HG02840 (cell line): Measurements from ENCODE around the gene HS6ST2.

Experiments used
- ATAC-seq: cut with Tn5 transposase; IDR thresholded peaks from one replicate; pipeline ENCODE4 v1.9.1; 2021; ENCODE audit warnings: mild to moderate bottlenecking, moderate library complexity, moderate number of reproducible peaks; ENCODE audit not compliant: unreplicated experiment, low FRiP score

HS6ST2 gene

DNA sequence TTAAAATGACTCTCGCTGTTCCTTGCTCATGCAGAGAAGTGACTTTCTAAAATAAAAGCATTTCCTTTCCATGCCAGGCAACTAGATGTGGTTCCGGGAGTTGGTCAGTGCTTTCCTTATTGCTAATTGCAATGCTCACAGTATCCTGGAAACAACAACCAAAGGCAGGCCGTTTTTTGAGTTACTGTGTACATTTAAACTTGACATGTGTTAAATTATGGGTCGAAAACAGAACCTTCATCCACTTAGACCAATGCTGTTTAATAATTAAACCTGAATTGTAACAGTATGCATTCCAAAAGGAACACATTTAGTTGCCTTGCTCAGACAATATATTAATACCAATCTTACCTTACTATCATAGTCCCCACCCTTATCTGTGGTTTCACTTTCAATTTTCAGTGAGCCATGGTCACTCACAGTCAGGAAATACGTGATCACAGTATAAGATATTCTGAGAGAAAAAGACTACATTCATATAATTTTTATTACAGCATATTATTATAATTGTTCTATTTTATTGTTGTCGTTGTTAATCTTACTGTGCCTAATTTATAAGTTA is 102.6 kb downstream of the HS6ST2 start:
- ATAC-seq, result no peak

DNA sequence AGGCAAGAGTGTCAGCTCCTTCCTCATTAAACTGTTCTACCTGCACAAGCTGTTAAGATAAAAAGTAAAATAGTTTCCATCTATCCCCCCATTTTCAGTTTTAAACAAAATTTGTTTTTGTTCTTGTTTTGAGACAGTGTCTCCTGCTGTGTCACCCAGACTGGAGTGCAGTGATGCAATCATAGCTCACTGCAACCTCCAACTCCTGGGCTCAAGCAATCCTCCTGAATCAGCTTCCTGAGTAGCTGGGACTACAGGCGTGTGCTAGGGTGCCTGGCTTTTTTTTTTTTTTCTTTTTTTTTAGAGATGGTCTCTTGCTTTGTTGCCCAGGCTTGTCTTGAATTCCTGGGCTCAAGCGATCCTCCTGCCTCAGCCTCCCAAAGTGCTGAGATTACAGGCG is 105.4 kb downstream of the HS6ST2 start:
- no peak for ATAC-seq

DNA sequence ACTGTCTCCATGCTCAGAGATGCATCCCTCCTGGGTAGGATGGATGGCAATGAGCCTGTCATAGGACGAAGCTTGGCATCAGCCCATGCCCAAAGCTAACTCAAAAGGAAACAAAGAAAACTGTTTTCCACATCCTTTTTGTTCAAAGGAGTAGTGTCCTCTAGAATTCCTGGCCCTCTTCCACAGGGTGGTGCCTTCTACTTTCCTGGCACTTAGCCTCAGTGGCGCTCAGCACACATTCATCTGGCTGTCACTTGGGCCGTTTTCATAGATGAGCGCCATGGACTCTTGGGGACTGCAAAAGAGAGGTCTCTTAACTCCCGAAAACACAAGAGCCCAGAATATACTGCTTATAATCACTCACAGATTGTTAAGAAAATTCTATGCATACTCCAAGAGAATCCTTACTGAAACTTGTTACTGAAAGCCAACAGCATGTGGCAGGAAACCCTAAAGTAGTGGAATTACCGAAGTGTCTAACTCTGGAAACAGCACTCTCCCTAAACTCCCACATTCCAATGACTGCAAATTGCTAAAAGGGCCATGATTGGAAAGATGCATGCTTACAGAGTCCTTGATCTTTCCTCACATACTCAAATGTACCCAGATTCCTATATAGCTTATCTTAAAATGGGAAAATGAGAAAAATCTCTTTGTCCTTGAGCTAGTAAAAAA is 110.0 kb downstream of the HS6ST2 start:
- ATAC-seq, result no peak

DNA sequence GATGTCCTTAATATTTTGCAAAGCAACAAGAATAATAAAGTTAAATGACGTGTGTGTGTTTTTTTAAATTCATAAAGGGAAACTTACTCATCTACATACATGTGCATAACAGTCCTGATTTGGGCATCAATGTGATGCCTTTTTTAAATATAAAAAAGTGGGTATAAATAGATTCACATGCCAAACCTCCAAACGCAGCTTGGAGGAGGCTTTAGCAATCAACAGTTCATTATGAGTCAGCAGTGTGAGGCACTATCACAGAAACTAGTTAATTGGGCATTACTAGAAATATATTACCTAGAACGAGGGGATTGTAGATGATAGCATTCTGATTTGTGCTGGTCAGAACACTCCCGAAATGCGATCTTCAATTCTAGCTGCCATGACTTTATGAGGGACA is 115.1 kb downstream of the HS6ST2 start:
- no peak for ATAC-seq

DNA sequence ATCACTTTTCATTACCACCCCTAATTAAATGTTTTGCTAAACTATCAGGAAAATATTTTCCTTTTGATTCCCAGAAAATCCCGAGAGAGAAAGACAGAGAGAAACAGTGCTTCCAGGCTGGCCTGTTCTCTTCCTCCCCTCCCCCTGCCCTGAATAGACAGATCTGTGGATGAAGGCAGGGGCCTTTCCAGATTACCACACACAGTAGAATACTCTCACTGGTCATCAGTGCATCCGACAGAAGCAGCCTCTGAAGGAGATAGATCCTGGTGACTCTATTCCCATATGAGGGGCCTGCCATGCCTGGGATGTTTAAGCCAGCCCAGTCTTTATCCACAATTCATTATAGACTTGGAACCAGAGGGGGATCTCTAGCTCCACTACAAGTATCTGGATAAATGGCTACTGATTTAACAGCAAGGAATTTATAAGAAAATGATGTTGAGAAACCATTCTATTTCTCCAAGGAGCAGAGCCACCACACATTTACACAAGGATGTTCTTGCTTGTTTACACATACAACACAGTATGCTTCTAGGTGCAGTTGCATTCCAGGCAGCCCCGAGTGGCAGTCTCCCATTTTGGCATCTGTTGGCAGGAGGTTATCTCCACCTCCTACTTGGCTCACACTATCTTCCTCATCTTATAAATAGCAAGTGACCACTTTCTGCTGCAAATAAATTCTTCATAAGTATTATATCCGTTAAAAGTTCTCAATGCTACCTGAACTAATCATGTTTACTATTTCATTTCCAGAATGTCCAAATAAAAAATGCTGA is 115.8 kb downstream of the HS6ST2 start:
- ATAC-seq, result no peak

DNA sequence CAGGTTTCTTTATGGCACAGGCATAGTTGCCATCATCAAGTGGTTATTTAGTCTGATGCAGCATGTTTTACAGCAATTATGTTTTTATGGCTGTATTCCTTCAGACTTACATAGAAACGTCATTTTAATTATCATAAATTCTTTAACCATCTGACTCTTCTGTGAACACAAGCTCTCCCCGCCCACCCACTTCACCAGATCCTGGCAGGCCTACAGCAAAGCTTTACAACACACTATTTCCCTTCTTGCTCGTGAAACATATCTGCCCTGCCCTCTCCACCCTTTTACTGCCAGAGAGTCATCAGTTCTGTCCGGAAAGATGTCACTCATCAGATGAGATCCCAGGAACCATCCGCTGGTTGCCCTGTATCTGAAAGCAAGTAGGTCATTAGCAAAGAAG is 120.5 kb downstream of the HS6ST2 start:
- ATAC-seq, result no peak

DNA sequence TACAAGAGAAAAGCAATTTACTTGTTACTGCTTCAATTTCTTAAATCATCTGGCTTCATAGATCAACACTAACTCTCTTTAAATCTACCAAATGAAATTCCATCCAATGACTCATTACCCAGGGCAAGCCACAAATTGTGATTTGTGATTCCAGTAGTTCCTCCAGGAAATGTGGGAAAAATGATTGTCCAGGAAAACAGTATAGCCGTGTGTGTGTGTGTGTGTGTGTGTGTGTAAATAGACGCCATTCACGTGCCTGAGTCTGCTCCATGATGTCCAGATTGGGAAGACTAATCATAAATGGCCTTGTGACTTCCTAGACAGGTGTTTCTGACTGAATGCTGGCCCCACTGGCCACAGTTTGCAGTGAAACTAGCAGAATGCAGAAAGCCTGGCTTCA is 121.3 kb downstream of the HS6ST2 start:
- no peak for ATAC-seq

DNA sequence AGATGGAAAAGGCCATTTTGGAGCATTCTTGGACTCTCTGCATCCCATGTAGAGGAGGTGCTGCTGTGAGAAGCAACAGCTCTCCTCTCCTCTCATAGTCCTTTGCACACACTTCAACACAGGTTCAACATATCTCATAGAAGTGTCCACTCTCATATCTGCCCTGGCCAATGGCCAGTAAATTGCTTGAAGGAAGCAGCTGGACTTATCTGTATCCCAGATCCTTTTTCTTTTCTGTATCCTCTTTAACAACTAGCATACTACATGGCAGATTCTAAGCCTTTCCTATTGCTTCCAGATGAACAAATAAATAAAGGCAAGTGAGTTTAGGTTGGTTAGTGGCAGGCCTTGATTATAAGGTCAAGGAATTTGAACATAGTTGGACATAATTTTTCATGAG is 122.0 kb downstream of the HS6ST2 start:
- no peak for ATAC-seq

DNA sequence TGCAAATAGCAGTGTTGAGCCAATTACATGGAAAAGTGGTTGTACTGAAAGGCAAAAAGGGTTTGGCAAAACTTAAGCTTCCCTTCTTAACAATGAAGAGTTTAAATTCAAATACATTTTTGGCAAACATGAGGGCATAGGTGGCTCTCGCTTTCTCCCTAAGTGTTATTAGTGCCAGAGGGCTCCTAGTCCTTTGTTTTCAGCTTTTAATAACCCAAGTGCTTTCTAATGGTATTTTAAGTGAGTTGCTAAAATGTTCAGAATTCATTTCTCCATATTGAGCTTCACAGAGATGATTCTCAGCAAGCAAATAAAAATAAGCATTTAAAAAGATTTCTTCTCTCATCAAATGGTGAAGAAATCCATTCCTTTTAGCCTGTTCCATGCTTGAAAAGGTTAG is 123.7 kb downstream of the HS6ST2 start:
- ATAC-seq, result no peak

DNA sequence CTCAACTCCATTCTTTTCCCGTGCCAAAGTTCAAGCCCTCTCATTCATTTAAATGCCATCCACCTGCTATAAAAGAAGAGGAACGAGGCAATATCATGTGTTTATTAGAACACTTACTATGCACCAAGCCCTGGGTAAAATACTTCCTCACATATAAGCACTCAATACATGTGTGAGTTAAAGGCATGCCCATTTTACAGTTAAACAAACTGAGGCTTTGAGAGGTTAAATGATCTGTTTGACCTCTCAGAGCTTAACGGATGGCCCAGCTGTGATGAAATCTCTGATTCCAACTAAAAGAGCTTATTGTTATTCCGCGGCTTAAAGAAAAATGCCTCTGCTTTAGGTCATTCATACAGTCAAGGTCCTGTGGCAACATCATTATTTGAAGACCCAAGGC is 124.3 kb downstream of the HS6ST2 start:
- ATAC-seq, result no peak

DNA sequence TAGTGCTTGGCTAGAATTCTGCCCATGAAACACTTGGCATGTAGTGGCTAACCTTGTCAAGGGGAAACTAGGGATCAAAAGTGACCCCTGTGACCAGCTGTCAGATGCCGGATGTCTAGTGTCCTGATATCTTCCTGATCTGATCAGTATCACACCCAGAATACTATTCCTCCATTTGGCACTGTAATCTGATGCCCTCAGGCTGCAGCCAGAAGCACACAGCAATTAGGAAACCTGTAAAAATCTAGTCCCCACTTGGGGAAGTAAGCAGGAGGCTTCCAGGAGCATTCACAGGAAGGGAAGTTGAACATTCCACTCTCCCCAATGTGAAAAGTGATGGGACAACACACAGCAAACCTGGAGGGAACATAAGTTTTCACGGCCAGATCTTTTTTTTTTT is 125.1 kb downstream of the HS6ST2 start:
- no peak for ATAC-seq

DNA sequence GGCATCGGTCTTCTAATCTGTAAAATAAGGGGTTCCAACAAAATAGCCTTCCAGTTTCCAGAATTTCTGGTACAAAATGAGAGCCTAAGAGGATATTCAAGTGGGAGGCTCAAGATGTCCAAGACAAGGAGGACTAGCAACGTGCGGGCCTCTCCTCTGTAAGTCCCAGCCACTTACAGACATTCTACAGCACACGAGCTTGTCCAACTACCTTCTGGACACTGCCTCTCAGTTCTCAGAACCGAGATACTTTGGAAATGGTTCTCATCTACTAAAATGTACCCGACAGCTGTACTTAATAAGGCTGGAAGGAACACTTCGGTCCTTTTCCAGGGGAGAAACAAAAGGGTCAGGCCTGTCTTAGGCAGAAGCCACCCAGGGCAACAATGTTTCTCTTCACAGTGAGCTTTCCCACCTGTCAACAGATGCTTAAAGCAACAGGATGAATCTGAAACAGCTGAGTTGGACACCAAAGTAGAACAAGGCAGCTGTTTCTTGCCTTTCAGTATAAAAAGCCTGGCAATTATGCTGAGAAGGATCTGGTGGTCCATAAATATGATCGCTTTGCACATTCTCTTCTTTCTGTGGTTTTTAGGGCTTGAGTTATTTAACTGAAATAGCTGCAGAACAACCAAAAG is 127.0 kb downstream of the HS6ST2 start:
- no peak for ATAC-seq

DNA sequence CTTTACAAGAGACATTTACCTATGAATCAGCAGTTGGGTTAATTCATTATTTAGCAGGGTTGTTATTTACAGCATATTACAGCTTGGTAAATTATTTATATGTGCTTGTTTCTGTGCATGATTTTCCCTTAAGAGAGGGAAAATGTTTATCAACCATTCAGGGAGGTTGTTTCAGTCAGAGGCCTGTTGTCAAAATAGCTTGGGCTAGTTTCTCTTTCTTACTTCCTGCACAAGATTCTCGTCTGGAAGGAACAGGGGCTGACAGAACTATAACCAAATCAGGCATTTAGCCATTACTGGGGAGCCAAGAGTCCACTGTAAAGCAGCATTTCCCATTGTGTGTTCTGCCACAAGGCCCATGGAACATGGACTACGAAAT is 135.8 kb downstream of the HS6ST2 start:
- ATAC-seq, result no peak

DNA sequence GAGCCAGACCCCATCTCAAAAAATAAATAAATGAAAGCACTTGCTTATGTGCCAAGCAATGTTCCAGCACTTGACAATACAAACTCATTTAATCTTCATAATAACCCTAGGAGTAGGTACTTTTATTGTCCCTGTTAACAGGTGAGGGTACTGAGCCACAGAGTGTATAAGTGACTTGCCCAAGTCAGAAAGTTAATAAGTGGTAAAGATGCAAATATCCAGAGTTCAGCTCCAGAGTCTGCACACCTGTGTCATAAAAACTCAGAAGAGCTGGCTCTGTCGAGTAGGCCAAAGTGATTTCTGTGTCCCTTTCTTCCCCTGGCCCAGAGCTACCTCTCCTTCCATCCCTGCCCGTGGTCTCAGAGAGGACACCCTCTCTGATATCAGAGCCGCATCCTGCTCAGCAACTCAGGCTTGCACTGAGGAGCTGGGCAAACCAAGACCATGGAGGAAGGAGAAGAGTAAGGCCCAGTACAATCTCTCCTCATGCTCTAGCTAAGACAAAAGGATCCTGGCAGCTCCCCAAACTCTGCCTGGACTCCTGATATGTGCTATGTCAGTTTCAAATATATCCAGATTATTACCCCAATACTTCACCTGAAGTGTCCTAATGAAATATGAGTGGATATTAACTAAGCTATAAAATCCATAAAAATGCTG is 136.3 kb downstream of the HS6ST2 start:
- peak; percentile 63 for ATAC-seq

DNA sequence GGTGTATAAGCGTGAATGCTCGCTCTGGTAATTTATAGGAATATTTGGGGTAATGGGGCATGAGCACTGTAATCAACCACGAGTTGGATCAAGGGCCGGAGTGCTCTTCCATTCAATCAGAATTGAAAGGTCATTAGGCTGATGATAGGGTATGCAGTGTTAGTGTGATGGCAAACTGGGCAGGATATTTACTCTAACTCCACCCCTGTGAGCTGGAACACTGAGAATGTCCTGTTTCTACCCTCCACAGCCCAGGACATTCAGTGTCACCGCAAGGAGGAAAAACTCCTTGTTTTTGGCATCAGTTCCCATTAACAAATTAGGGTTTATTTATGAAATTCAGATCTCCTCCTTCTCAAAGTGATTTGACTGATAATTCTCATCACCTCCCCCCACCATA is 137.8 kb downstream of the HS6ST2 start:
- ATAC-seq, result no peak

DNA sequence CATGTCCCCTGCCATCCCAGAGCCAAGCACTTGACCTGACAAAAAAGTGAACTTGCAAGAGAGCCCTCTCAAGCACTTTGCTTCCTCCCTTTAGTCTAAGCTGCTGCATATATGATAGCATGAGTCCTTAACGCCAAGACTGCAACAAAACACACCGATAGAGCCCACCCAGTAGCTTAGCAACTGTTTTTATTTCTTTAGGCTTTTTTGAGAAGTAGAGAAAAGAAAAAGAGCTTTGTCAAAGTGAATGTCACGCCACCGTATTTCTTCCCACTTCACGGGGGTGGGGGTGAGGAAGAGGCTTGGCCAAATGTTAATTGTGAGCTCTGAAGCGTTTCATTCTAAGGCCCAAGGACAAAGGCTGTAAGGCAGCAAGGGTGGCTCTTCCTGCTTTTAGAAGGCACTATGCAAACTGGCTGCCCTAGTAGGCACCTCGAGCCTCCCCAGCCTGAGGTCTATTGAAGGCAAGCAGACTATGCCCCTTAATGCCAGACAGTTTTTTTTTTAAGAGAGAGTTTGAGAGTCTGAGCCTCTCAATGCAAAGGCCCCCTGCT is 138.6 kb downstream of the HS6ST2 start:
- ATAC-seq, result no peak

DNA sequence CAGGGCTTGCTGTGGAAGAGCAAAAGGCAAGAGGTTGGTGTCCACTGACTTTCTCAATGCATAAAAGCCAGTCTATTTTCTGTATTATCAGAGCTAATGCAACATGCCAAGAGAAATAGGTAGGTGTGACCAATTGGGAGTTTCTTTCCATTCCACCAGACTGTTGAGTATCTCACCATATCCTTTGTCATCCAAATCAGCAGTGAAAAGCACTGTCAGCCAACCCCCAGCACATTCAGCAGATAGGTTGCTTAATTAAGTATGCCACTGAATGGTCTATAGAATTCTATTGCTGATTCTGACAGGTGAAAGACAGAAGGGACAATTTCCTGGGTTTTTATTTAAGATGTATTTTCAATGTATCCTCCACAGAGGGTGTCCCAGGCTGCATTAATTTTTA is 139.8 kb downstream of the HS6ST2 start:
- no peak for ATAC-seq

DNA sequence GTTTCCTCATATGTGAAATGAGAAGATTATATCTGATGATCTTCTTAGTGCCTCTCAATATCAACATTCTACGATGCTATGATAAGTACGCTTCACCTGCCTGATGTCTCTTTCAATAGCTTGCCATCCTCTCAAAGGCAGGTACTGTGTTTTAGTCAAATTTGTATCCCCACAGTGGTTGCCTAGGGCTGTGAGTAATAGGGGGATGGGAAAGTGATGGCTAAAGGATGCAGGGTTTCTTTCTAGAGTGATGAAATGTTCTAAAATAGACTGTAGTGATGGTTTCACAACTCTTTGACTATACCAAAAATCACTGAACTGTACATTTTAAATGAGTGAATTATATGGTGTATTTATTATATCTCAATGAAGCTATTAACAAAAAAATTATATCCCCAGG is 142.8 kb downstream of the HS6ST2 start:
- no peak for ATAC-seq

DNA sequence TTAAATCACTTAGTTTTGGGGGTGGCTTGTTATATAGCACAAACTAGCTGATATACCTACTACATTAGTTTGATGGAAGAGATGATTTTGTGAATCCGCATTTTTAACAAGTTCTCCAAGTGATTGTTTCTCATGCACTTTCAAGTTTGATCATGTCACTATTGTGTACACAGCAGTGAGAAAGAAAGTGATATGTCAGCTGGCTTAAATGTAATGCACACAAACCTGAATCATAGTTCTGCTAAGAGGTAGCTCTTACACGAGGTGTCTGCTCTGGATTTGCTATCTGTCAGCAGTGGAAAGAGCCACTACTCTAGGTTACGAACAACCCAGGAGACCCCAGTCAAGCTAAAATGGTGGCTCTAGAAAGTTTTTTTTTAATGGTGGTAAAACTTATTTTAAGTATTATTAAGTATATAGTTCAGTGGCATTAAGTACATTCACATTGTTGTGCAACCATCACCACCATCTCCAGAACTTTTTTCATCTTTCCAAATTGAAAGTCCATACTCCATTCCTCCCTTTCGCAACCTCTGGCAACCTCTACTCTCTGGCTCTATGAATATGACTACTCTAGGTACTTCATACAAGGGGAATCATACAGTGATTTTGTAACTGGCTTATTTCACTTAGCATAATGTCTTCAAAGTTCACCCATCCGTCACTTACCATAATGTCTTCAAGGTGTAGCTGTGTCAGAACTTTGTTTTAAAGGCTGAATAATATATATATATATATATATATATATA is 147.3 kb downstream of the HS6ST2 start:
- ATAC-seq, result no peak

DNA sequence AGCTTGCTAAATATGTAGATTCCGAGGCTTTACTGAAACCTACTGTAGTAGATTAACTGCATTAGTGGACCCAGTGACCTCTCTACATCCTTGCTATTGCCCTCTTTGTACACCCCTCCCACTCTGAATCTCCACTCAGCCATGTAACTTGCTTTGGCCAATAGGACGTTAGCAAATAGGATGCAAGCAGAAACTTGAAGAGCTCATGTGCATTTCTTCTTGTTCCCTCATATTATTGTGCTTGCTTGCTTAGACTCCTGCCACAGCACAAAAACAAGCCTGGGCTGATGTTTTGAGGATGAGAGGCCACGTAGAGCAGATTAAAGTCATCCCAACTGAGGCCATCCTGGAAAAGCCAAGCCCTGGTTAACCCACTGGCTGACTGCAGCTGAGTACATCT is 147.9 kb downstream of the HS6ST2 start:
- no peak for ATAC-seq
